GM21423 (cell line): ENCODE data around the gene SLC26A1.

Source experiments
- ATAC-seq: cut with Tn5 transposase; IDR thresholded peaks from one replicate; pipeline ENCODE4 v1.9.1; 2021; ENCODE audit warnings: mild to moderate bottlenecking, moderate library complexity; ENCODE audit not compliant: unreplicated experiment

SLC26A1 gene

GRCh38 chr4:1013225-1014073, 20.2 kb upstream of the SLC26A1 start:
- no peak for ATAC-seq

- ATAC-seq, result no peak
These were observed 19.0 kb upstream of the SLC26A1 start for GRCh38 chr4:1012034-1012739.

GRCh38 chr4:1011666-1012033, 18.4 kb upstream of the SLC26A1 start:
- no peak for ATAC-seq

- ATAC-seq, result peak; percentile 33
These were observed 17.9 kb upstream of the SLC26A1 start, which contains the start of gene FGFRL1 for GRCh38 chr4:1011022-1011665. Gene FGFRL1 (plus strand): TSS chr4:1011626. CDS start chr4:1012486, 860 bp downstream.

GRCh38 chr4:1010395-1011021, 17.3 kb upstream of the SLC26A1 start:
- ATAC-seq, result peak; percentile 12

- peak; percentile 37 for ATAC-seq
These were observed 16.6 kb upstream of the SLC26A1 start for GRCh38 chr4:1009542-1010394.

- ATAC-seq, result no peak
These were observed 15.8 kb upstream of the SLC26A1 start for GRCh38 chr4:1008840-1009541.

- no peak for ATAC-seq
These were observed 13.7 kb upstream of the SLC26A1 start for GRCh38 chr4:1006856-1007255.

GRCh38 chr4:1004557-1005485, 11.6 kb upstream of the SLC26A1 start:
- ATAC-seq, result no peak

- no peak for ATAC-seq
These were observed 10.8 kb upstream of the SLC26A1 start for GRCh38 chr4:1004071-1004418.

GRCh38 chr4:1003271-1004070, 10.3 kb upstream of the SLC26A1 start:
- ATAC-seq, result no peak

GRCh38 chr4:1002631-1003251, 9.5 kb upstream of the SLC26A1 start:
- no peak for ATAC-seq

GRCh38 chr4:1002131-1002630, 9.0 kb upstream of the SLC26A1 start:
- ATAC-seq, result no peak

- ATAC-seq, result no peak
These were observed 8.4 kb upstream of the SLC26A1 start for GRCh38 chr4:1001561-1002130.

- ATAC-seq, result no peak
These were observed 7.6 kb upstream of the SLC26A1 start for GRCh38 chr4:1000686-1001260.

- no peak for ATAC-seq
These were observed 6.8 kb upstream of the SLC26A1 start for GRCh38 chr4:999882-1000425.
